Measurements from ENCODE around the gene BRD2.

Gene BRD2

DNA sequence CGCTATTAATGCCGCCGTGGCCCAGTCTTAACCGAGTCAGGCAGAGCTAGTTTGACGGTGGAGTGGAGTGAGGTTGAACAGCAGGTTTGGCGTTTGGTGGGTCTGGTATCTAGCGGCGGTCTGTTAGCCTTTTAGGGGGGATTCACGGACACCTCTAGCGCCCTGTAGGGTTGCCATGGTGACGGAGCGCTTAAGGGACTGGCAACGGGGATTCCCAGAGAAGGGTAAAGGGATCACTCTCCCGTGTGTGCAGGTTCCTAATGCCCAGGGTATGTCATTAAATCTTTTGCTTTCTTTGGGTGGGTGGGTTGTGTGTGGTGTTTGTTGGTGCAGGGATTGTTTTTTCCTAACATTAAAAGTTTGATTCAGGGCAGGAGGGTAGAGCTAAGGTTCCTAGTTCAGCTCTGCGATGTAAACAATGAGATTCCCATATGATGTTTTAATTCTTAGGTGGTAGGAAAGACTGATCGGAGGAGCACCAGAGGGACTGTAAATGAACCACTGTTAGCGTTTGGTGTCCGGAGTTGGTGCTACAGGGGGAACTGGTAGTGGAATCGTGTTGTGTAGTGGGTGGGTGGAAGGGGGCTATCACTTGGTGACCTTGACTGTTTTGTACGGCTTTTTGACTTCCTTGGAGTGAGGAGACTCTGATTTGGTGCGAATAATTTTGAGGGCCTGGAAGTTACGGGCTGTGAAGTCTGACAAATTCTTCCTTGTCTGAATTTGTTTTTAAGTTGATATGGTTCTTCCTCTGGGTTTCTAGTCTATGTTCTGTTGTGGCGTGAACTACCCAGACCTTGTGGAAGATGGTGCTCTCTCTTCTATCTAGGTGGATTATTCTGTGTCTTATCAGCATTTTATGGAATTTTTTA, 5.0 kb downstream of the BRD2 start:
- peak; percentile 41 for DNase-seq

DNA sequence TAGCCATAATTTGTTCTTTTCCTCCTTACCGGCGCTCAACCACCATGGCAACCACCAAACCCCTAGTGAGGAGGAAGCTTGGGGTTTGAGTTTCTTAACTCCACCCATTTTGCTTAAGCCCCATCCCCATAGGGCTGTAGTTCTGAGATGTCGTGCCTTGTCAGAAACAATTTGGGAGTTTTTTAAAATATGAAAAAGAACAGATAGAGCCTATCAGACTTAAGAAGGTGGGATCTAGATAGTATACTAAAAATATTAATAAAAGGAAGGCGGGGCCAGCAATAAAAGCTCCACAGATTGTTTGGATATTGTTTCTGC, 5.6 kb downstream of the BRD2 start:
- no peak for DNase-seq

DNA sequence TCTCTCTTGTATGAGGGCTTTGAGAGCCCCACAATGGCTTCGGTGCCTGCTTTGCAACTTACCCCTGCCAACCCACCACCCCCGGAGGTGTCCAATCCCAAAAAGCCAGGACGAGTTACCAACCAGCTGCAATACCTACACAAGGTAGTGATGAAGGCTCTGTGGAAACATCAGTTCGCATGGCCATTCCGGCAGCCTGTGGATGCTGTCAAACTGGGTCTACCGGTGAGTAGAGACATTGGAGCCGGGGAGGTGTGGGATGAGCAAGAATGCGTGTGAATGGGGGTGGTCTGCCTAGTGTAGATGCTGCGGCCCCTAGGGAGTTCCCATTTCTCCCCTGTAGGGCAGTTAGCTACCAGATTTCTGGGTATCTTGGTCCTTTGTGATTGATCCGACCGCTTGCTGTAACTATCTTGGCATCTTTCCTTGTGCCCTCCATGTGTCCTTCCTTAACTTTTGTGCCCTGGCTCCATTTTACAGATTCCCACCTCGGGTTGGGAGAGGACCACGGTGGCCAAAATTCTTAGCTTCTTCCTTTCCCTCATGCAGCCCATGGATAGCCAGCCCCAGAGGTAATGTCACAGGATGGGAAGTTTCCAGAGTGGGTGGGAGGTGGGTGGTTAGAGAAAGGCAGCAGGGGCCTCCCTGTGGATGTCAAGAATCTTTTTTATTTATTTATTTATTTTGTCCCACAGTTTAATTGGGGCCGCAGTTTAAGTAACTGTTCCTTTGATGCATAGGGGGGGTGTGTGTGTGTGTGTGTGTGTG, 6.3 kb downstream of the BRD2 start:
- no peak for DNase-seq

DNA sequence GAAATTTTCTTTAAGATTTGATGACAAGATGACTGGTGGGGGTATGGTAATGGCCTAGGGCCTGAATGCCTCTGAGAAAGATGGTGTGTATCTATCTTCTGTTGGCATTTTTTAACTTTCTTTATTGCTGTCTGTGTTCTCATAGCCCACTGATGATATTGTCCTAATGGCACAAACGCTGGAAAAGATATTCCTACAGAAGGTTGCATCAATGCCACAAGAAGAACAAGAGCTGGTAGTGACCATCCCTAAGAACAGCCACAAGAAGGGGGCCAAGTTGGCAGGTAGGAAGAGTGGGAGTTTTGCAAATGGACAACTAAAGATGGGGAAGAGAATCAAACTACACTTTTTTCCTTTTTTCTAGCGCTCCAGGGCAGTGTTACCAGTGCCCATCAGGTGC, 7.5 kb downstream of the BRD2 start:
- no peak for DNase-seq

DNA sequence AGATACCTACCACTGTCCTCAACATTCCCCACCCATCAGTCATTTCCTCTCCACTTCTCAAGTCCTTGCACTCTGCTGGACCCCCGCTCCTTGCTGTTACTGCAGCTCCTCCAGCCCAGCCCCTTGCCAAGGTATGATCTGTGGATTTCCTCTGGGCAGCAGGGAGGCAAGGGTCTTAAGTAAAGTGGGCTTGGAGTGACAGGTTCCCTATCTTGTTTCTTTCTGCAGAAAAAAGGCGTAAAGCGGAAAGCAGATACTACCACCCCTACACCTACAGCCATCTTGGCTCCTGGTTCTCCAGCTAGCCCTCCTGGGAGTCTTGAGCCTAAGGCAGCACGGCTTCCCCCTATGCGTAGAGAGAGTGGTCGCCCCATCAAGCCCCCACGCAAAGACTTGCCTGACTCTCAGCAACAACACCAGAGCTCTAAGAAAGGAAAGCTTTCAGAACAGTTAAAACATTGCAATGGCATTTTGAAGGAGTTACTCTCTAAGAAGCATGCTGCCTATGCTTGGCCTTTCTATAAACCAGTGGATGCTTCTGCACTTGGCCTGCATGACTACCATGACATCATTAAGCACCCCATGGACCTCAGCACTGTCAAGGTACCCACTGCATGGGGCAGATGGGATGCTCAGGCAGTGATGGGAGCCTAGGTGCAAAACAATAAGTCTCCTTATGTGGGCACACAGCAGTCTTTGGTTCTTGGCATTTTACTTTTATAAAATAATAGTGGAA, 8.1 kb downstream of the BRD2 start:
- DNase-seq: no peak

DNA sequence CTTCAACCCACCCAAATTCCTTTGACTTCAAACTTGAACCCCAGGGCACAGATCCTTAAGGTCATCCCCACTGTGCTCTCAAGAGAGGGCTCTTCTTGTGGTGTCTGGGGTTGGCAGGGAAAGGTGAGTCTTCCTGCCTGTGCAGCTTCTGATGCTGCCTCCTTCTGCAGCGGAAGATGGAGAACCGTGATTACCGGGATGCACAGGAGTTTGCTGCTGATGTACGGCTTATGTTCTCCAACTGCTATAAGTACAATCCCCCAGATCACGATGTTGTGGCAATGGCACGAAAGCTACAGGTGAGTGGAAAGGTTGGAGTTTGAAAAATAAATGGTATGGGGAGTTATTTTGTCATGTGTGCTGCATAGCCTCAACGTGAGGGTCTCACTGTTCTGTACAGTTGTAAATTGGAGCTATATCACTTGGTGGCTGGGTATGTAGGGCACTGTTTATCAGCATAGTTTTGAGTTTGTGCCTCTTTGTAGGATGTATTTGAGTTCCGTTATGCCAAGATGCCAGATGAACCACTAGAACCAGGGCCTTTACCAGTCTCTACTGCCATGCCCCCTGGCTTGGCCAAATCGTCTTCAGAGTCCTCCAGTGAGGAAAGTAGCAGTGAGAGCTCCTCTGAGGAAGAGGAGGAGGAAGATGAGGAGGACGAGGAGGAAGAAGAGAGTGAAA, 9.0 kb downstream of the BRD2 start:
- no peak for DNase-seq

DNA sequence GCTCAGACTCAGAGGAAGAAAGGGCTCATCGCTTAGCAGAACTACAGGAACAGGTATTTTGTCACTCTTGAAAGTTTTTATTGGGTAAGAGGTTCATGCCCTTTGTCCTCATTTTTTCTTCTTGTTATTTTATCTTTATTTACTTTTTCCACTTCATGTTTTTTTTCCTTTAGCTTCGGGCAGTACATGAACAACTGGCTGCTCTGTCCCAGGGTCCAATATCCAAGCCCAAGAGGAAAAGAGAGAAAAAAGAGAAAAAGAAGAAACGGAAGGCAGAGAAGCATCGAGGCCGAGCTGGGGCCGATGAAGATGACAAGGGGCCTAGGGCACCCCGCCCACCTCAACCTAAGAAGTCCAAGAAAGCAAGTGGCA, 9.5 kb downstream of the BRD2 start:
- DNase-seq: no peak

DNA sequence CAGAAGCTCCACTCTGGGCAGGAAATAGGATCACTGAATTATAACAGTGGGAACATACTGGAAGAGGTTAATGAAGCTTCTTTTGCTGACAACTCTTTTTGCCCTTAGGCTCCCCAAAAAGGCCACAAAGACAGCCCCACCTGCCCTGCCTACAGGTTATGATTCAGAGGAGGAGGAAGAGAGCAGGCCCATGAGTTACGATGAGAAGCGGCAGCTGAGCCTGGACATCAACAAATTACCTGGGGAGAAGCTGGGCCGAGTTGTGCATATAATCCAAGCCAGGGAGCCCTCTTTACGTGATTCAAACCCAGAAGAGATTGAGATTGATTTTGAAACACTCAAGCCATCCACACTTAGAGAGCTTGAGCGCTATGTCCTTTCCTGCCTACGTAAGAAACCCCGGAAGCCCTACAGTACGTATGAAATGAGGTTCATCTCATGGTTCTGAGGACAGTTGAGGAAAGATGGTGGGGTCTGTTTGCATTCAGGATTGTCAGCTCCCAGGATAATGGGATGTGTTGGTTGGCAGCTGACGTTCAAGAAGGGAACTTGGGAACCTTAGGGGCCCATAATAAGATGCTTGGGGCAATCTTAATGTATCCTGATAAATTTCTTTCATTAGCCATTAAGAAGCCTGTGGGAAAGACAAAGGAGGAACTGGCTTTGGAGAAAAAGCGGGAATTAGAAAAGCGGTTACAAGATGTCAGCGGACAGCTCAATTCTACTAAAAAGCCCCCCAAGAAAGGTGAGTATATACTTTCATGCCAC, 11.5 kb downstream of the BRD2 start:
- DNase-seq: no peak

DNA sequence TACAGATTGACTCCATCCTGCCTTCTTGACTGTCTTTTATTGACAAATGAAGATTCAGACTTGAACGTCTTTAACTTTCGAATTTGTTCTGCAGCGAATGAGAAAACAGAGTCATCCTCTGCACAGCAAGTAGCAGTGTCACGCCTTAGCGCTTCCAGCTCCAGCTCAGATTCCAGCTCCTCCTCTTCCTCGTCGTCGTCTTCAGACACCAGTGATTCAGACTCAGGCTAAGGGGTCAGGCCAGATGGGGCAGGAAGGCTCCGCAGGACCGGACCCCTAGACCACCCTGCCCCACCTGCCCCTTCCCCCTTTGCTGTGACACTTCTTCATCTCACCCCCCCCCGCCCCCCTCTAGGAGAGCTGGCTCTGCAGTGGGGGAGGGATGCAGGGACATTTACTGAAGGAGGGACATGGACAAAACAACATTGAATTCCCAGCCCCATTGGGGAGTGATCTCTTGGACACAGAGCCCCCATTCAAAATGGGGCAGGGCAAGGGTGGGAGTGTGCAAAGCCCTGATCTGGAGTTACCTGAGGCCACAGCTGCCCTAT, 12.2 kb downstream of the BRD2 start:
- no peak for DNase-seq

DNA sequence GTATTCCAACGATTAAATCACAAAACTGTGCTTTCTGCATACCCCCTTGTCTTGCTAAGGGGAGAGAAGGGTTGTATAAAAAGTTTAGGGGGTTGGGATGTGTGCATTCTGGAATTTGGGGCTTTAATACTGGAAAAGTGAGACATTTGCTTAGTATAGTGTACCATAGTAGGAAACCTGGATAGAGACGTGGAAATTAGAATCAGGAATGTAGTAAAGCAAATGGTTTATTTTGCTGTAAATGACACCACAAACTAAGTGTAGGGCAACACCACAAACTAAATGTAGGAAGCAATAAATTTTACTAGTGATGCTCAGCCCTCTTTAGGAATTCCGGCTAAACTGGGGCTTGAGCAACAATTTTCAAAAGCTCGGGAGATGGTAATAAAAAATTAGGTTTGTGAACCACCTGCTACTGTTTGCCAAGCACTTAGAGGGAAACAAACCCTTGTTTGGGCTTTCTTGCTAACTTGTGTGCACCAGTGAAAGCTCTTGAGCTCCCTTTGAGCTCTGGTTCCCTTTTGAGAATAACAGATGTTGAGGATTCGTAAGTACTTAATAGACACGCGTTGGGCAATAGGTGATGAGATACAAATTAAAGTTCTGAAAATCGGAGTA, 13.8 kb downstream of the BRD2 start:
- no peak for DNase-seq

DNA sequence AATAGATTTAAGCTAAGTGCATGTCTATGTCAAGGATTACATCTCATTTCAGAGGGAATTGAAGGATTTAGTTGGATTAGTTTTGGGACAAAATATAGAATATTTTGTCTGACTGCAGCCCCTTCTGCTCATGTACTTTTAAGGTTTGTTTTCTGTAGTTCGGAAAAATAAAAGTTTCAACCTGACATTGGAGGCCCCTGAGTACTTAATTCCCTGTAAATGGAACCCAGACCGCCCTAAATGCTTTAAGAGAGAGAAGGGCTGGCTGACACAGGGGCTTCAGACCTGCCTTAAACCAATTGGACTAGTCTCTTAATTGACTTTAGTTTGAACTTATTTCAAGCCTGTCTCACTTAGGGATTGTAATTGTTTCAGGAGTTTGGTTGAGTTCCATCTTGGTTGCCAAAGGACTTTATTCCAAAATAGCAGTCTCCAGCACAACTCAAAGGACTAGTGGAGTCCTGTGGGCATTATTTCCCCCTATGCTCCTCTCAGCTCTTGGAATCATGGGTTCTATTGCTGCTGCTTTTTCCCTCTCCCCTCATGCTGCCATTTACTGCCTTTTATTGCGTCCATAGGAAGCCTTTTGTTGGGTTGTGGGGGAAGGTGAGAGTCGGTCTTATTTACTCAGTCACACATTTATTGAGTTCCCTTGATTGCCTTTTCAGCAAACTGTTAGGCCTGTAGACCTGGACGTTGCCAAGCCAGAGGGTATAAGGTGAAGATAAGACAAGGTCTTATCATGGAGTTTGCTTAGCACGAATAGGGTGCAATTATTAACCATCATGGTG, 14.5 kb downstream of the BRD2 start:
- DNase-seq: no peak

DNA sequence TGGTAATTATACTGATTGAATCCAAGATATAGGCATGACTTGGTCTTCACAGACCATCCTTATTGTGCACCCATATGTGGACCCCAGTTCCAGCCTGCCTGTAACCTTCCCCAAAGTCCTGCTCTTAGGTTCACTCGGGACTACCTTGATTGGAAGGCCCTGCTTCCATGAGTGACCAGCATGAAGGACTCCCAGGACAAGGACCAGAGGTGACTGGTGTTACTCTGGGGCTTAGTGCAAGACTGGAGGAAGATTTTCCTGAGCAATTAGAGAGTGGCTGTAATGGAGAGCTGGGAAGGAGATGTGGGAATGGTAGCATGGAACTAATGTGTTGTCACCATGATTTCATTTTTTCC, 15.1 kb downstream of the BRD2 start:
- DNase-seq: no peak

DNA sequence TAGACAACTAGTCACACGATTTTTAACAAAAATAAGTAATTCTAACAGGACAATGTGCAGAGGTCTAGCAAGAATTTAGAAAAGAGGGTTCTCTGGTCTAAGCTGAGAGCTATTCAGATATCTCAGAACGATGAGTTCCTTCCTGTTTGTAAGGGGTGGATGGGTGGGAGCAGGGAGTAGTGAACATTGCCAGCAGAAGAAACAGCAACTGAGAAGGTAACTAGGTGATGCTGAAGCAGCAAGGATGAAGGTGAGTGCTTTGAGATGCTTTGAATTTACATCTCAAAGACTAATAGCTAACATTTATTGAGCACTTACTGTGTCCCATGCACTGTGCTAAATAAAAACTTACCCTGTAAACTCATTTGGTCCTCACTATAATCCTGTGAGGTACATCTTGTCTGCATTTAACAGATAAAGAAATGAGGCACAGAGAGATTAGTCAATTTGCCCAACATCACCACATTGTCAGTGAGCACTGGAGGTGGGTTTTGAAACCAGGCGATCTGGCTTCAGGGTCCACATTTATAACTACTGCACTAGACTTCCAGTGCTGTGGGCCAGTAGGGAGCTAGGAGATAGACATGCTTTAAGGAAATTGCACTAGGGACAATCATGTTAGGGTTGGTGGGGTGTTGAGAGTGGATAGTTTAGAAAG, 15.7 kb downstream of the BRD2 start:
- no peak for DNase-seq

DNA sequence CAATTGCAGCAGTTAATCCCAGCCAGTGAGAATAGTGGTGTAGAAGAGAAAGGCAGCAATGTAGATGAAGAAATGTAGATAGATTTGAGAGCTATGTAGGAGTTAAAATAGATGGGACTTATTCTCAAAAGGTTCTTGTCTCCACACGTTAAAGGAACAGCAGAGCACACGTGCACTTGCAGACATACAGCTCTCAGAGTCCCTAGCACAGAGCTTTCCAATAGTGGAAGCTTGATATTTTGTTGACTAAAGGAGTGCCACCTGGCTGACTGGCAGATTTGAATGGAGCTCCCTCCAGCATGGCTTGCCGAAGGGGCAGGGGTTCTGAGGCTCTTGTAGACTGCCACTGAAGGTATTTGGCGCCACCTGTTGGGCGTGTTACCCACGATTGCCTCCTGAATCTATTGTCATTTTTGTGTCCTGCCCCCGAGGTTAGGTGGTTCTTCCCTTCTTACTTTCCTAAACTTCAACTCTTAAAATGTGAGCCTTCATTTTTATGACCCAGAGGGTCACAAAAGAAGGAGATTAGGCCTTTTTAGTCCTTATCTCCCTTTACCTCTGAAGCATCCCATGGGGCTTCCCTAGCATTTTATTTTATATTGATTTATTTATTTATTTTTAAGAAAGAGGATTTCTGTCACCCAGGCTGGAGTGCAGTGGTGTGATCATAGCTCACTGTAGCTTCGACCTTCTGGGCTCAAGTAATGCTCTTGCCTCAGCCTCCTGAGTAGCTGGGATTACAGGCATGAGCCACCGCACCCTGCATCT, 16.4 kb downstream of the BRD2 start:
- DNase-seq: peak; percentile 91

DNA sequence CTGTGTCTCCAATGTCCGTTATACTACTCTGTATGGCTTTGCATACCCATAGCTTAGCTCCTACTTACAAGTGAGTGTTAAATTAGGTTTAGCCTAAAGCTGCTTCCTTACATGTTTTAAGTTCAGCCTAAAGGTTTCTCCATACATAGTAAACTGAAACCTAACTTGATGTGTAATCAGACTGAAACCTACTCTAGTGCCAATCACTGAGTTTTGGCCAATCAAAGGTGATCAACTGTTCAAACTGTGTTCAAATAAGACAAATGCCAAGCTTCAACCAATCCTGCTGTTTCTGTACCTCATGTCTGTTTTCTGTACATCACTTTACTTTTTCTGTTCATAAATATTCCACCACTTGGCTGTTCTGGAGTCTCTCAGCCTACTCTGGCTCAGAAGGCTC, 21.0 kb downstream of the BRD2 start:
- no peak for DNase-seq

DNA sequence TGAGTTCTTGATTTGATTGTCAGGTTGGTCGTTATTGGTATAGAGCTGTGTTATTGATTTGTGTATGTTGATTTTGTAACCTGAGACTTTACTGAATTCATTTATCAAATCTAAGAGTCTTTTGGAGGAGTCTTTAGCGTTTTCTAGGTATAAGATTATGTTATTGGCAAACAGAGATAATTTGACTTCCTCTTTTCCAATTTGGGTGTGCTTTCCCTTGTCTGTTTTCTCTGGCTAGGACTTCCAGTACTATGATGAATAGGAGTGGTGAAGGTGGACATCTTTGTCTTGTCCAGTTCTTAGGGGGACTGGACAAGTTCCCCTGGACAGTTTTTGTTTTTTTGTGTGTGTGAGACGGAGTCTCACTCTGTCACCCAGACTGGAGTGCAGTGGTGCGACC, 23.6 kb downstream of the BRD2 start:
- no peak for DNase-seq

DNA sequence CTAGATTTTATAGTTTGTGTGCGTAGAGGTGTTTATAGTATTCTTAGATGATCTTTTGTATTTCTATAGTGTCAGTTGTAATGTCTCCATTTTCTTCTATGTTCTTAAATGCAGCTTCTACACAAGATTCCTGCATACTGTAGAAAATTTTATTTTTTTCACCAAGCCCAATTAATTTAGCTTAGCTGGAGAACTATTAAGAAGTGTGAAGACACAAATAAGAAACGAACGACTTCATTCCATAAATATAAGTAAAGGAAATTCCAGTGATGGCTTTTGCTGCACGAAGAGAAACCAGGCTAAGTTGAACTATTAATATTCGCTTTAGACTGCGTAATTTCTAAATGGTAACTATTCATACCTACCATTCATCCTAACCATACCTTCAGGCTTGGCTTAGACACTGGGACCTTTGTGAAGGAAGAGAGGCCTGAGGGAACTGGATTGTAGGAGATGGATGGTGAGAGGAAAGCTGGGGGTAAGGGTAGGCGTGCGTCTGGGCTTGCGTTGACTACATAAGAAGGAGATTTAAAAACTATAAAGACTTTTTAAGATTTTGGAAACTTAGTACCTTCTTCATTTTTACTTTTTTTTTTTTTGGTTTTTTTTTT, 25.1 kb downstream of the BRD2 start:
- DNase-seq: no peak

DNA sequence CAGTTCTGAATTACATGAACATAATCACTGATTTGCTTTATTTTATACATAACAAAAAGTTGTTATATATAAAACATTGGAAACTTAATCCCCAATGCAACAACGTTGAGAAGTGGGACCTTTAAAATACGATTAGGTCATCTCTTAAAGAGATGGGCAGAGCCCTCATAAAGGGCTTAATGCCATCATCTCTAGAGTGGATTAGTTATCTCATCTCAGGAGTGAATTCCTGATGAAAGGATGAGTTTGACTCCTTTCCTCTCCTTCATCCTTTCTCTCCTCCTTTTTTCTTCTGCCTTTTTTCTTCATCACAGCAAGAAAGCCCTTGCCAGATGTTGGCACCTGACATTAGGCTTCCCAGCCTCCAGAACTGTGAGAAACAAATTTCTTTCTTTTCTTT, 27.1 kb downstream of the BRD2 start:
- DNase-seq: no peak

DNA sequence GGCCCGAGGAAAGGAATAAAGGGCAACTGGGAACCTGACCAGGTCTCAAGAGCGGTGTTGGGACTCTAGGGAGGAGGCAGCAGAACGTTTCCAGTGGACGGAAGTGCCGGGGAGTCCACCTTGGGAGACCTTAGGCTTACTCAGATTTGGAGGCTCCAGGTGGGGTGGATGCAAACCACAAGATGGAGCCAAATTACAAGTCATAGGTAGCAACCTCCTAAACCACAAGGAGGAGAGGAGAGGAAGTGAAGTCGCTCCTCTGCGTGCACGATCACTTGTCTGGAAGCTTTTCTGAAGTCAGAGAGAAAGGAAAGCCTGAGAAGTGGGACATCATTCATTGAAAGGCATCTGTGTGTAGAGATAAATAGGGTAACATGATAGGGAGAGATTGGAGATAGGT, 31.7 kb downstream of the BRD2 start:
- no peak for DNase-seq

Measured in activated naive CD4-positive, alpha-beta T cell treated with anti-CD3 and anti-CD28 coated beads, Interleukin-2, amount 50 U/mL, for 16 hours (primary cell).